ENCODE data around the gene MTERF2.
A peak's percentile ranks its signal among the peaks of the same experiment; 100 is the strongest.

The MTERF2 gene

DNA sequence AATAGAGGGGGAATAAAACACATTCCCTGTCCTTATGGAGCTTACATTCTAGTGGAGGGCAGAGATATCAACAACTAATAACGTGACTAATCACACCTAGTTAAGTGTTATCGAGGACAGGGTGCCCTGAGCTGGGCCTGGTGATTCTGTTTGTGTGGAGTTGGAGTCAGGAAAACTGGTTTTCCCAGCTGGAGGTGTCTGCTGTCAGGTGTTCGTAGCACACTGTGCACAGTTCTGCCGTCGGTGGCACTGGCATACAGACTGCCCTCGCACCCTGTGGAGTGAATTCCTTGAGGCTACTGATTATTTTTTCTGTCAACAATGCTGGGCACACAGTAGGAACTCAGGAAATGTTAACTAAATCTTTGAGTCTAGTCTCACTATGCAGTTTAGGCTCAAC lies 900 bp upstream of the MTERF2 start:
- DNase-seq = no peak

DNA sequence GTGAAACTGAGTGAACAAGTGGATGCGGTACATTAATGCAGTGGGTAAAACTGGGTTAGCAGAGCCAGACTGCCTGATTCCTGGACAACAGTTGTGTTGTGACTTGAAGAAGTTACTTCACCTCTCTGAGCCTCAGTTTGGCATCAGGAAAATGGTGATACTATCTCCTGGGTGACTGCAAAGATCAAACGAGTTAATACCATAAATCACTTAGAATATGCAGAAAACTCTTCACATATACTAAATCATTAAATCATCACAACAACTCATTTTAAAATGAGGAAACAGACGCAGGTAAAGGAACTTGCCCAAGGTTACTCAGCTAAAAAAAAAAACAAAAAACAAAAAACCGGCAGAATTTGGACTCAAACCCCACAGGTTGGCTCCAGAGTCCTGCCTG lies 811 bp downstream of the MTERF2 start:
- no peak for DNase-seq

DNA sequence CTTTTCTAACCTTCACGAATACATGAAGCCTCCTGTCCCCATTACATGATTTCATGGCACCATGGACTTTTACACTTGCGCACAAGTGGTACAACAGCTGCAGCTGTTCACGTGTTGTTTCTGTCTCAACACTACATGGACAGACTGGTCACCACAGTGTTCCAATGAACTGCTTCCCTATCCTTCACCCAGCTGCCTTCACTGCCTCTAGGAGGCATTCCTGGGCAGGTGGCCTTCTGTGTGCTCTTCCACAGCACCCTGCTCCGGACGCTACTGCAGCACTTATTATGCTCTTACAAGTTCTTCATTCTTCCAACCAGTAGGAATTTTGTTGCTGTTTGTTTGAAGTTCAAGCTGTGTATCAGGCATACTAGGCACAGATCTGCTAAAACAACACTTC lies 1.5 kb downstream of the MTERF2 start:
- no peak for DNase-seq

DNA sequence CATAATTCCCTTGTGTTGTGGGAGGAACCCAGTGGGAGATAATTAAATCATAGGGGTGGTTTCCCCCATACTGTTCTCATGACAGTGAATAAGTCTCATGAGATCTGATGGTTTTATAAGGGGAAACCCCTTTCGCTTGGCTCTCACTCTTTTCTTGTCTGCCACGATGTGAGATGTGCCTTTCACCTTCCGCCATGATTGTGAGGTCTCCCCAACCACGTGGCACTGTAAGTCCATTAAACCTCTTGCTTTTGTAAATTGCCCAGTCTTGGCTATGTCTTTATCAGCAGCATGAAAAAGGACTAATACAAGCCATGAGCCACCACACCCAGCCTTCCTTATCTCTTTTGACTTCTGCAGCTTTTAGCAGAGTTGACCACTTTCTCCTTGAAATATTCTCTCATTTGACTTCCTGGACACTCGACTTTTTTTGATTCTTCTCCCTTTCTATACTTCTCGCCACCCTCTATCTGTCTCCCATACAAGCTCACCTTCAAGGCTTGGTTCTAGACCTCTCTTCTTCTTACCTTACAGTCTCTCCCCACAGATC lies 2.3 kb downstream of the MTERF2 start:
- DNase-seq = no peak

DNA sequence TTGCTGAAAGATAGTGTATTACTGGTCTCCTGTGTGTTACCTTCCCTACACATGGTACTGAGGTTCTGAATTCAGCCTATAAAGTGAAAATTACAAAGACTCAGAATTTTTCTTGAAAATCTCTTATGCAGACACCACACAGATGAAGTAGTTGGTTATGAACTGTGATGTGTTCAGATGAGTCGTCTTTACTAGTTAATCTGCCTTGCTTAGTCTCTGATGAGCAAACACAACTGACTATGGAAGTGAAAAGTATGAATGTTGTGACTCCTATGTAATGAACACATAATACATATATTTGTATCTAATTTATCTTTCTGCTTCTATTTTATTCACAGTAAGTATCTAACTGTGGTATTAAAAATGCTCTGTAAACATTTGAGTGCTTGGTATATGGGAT lies 4.7 kb downstream of the MTERF2 start:
- no peak for DNase-seq

DNA sequence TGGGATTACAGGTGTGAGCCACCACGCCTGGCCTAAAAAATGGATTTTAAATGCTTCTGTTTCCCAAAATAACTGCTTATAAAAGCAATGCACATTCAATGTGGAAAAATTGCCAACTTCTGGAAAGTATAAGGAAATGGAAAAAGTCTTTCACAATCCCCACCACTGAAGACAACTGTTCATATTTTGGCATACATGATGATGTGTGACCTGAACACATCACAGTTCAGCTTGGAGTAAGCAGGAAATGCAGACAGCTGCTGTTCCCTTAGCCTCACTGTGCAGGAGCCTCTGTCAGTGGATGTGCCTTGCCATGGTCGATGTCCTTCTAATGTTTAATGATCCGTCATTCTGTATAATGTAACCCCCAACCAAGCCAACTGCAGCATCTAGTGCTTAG lies 5.2 kb downstream of the MTERF2 start:
- DNase-seq = no peak

DNA sequence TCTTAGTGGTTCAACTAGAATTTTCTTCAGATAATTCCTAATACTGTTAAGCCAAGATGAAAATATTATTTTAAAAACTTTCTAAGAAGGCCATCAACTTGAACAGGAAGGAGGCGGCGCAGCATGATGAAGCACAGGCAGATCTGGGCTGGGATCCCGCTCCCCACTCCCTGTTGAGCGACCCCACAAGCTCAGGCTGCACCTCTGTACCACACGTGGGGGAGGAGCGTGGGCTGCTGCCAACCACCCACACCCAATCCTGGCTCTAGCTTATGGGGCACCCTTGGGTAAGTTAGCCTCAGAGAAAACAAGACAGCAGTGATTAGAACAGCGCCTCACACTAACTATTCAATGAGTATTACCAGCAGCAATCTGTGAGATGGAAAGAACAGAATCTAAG lies 6.0 kb downstream of the MTERF2 start:
- no peak for DNase-seq

DNA sequence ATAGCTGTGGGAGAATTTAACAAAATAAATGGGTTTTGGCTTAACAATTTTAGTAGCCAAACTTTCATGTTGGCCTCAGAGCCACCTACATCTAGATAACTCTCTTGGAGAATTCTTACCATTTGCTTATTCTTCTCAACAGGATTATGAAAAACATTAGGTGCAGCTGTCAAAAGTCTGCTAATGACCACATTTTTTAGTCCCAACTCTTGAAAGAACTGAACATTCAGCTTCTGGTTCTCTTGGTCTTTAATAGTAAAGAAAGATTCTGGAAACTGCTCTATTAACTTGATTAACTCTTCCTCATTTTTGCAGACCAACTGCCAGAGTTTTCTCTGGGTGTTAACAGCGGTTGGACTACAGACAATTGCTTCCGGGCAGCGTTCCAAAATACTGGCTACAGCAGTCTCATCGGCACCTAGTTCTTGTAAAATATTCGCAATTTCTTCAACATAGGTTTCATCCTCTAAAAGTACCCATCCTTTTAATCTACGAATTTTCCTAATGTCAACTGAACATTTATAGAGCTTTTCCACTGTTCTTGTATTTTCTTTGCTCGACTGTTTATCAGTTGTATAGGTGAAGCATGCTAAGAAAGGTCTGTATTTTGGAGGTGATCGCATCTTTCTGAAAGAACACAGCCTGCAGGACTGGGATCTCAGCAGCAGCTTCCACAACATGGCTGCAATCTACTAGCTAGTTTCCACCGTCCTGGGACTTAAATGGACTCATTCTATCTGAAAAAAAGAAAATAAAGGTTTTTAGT lies 8.7 kb downstream of the MTERF2 start:
- DNase-seq = no peak

DNA sequence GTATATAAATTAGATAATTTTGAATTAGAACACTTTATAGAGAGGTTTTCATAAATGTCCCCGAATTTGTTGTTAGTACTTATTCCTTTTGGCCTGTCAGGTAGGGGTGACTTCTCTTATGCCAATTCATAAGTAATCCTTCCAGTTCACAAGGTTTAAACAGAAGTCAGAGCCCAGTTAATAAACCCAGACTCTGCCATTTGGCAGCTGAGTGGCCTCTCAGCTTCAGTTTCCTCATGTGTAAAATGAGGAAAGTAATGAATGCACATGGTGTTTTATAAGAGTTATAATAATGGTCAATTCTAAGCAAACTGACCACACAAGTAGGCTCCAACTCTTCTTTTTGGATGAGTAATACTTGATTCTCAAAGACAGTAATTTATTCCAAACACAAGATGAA lies 10.3 kb downstream of the MTERF2 start:
- DNase-seq = no peak

DNA sequence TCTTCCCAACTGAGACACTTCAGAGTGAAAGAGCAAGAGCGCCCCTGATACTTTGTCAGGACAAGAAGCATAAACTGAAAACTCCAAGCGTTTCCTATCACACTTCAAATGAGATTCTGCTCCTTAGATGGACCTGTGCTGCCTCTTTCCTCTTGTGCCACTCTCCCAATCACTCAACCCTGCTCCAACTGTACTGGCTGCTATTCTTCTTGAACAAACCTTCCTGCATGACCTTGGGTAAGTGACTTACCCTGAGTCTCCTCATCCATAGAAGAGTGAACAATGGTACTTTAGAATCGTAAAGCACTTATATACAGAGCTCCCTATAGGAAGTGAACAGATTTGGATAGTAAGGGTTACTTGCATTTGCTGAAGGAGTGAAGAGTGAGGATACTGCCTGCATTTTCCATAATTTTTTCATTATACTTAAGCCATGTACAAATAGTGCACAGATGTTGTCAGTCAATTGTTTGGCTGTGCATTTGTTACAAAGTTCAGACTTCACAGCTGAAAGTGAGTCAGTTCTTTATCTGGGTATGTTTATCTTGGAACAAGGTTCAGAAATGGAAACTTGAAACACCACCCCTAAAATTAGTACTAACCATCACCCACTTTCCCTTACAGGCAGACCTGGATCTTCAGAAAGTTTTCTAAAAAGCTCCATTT lies 10.8 kb downstream of the MTERF2 start:
- DNase-seq = no peak

DNA sequence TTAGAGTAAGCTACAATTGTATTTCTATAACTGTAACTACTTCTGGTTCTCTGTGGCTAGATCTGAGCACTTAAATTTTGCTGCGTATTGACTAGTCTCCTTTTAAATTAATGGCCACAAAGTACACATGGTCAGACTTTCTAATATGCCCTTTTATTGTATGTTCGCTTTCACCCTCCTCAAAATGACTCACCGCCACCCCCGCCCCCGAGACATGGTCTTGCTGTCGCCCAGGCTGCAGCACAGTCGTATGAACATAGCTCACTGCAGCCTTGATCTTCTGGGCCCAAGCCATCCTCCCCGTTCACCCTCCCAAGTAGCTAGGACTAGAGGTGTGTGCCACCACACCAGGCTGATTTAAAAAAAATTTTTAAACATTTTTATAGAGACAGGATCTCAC lies 11.8 kb downstream of the MTERF2 start:
- no peak for DNase-seq

DNA sequence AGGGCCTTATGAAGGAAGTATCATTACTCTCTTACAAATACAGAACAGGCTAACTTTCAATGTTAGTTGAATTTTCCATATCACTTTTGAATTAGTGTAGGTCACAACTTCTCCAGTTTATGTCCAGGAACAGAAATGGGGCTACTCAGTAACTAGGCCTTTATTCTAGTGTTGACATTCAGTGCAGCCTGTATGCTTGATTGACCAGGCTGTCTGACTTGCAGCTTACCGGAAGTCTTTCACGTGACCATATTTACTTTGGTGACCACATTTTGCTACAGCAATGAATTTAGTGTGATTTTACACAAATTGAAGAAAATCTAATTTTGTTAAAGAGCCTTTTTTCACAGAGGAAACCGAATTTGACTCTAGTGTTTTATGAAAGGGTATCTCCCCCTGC lies 12.4 kb downstream of the MTERF2 start:
- no peak for DNase-seq

DNA sequence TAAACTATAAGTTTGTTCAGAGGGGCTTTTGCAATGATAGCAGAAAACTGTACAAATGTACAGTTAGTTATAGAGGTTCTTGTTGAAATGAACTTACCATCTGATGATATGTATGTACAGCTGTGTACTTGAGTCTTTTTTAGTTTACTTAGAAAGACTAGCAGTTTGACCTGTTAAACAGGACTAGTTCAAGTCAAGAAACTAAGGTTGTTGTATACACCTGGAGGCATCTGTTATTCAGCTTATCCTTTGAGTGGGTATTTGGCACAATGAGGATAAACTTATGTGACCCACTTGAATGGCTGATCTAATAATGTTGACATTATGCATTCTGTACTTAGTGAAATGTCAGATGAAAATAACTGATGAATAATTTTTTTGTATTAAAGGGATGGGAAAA lies 13.4 kb downstream of the MTERF2 start:
- DNase-seq = no peak

DNA sequence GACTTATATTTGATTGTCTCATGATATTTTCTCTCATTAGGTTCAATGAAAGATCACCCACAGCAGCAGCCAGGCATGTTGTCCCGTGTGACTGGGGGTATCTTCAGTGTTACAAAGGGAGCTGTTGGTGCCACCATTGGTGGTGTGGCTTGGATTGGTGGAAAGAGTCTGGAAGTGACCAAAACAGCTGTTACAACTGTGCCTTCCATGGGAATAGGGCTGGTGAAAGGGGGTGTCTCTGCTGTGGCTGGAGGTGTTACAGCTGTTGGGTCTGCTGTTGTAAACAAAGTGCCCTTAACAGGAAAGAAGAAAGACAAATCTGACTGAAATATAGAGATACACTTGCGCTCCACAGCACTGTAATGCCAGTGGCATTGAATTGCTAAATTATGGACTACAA lies 15.9 kb downstream of the MTERF2 start:
- no peak for DNase-seq

DNA sequence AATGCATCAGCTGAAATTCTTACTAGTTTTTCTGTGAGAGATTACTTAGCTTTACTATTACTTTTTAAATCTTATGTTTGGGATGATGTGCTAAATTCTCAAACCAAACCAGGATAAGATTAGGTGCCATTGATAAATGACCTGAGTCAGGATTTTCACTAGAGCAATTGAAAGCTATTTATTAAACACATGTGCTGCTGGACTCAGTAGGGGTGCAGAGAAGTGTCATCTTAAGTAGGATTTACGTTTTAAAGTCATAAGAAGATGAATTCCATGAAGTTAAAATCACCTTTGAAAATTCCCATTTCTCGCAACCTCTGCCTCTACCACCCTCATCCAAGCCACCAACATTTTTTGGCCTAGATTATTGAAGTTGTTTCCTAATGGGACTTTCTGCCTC lies 22.4 kb downstream of the MTERF2 start:
- DNase-seq = no peak

DNA sequence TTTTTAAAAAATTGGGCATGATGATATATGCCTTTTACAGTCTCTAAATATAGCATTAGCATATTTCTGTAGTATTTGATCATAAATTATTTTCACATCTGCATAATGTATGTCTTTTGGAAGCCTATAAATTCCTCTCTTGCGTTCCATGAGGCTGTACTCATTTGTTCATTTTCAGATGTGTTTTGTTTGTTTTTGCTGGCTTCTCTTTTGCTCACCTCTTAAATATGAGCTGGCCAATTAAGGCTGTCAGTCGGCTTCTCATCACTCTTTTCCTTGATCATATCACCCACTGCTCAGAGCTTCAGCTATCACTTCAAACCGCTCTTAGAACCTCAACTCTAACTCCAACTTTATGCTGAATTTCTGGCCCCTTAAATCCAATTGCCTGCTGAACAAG lies 24.7 kb downstream of the MTERF2 start:
- DNase-seq = no peak

DNA sequence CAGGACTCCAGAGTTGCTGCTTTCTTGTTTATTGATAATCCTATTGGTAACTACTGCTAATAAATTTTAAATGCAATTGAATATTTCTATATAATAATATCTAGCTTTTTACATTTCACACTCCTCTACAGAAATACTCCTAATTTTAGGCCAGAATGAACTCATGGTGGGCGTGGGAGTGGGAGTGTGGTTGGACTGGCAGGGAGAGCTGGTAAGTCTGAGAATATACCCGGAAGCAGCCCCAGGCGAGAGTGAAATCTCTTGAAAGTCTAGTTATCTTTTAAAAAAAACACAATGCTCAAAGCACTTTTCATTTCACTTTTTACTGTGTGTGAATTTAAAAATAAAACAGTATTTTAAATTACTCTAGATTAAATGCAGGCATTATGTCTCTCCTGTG lies 26.5 kb downstream of the MTERF2 start:
- DNase-seq = peak; percentile 7

DNA sequence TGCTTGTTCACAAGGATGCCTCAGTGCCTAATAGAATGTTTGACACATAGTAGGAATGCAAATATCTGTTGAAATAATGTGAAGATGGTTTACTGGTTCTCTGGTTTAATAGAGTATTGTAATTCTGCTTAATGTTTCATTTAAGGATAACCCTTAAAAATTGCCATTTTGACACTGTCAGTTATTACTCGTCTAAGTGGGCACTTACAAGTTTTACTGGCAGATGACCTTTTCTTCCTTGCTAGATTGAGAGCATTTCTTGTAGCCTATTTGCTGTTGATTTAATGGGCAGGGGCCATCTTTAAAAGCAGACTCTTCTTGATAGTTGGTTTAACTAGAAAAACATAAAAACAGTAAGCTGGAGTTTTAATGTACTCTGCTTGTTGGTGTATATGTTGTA lies 29.4 kb downstream of the MTERF2 start:
- no peak for DNase-seq

DNA sequence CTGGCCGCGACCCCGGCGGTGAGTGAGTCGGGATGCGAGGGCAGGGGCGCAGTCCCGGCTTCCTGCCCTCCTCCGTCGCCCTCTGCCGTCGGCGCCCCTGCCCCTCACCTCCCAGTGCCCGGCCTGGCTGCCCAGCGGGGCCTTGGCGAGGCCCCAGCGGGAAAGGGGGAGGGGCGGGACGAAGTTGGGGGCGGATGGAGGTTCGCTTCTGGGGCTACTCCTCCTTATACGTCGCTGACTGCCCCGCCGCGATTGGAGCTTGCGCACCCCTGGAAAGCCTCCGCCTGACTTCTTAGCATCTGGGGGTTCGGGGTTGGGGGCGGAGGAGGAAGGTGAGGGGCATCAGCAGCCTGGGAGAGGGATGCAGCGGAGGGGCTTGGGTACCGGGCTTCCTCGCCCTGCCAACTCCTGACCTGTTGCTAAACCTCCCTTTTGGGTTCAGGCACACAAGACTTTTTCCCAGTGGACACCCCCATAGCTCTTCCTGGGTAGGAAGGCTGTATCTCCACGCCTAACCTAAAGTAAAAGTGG lies 30.8 kb downstream of the MTERF2 start:
- peak; percentile 65 for DNase-seq

DNA sequence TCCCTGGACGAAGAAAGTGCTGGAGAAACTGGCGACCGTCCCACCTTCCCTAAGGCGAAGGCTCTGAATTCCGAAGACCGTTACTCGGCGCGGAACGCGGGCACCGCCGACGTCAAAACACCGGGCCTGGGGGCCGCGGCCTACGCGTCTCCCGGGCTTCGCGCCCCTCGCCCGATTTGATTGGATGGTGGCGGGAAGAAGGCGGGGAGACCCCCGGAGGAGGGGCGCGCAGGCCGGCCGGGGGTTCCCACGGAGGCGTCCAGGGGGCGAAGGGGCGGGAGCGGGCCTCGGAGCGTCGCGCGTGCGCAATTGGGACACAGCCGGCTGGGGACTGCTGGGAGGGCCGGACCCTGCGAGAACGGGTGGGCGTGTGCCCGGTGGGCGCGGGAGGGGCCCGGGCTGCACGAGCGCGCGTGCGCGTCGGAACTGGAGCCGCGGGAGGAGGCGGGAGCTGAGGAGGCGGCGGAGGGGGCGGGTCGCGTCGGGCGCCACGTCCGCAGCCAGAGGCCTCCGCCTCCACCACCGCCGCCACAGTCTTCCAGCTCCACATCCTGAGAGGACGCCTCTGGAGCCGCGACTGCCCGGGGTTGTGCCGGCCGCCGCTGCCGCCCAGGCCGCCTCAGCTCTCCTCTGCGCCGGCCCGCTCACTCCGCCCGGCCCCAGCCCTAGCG lies 31.4 kb downstream of the MTERF2 start, which contains the start of gene TMEM263:
TSS of gene TMEM263 (plus strand) at position 531 of the 671 bp plus-strand sequence. CDS start 11,210 bp downstream, outside the sequence.
- DNase-seq = peak; percentile 96

DNA sequence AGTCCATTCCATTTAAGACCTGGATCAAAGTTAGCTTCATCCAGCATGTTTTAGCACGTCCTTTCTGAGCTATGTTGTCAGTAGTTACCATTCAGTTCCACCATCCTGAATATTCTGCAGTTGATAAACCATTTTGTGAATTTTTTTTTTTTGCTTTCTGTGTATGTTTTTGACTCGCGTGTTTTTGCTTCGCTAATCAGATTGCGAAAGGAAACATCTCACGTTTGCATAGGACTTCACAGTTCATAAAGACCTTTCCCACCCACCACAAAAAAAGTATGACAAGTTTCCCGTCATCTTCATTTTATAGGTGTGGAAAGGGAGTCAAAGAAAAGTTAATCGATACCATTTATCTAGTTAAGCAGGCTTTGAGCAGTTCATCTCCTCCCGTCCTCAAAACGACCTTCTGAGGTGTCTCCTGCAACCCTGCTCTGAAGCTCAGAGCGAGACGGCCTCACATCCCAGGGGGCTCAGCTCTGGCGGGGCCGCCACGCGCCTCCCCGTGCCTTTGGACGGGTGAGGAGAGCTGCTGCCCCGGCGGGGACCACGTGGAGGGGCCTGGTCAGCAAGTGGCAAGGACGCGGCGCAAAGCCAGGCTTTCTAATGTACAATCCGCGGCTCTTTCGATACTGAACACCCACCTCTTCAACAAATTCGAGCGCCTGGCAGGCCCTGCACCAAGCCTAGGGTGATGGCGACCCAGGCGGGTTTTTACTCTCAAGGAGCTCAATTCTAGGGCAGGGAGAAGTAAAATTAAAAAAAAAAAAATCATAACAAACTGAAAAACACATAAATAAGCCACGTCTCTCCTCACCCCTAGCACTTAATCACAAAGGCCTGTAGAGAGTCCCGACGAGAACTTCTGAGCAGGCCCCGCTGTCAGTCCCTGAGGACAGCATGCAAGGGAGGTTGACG lies 32.2 kb downstream of the MTERF2 start:
- no peak for DNase-seq
